K562 (cell line): ENCODE results near the gene APEX1. TPM values are rescaled to one million over a fixed set of nuclear protein-coding genes. Genes with fewer than 3 reads are reported as not detected.

Experiments used
- ATAC-seq: fragments of 200-7000 bp; cut with Tn5 transposase; 3 replicates; pipeline ENCODE4 v1.9.1; 2020; ENCODE audit warnings: moderate library complexity
- BruUV-seq: library from RNA; stranded (reverse); fragments of 400-500 nt; replicated peaks from 2 replicates; lab custom pipeline; 2021; lab: Mats Ljungman, UMichigan
- CTCF ChIA-PET: fragments of 300-600 bp; formaldehyde crosslinking; extraction: SDS; loops from one replicate; lab custom pipeline; 2021; ENCODE audit warnings: low intra/inter-chr PET ratio; lab: Yijun Ruan, JAX
- POLR2A ChIA-PET: fragments of 300-600, 350-650 bp; sonication (Branson Sonifier 250); formaldehyde crosslinking; extraction: SDS; loops from one replicate; lab custom pipeline; 2021; ENCODE audit warnings: antibody characterized with exemption, inconsistent platforms; lab: Yijun Ruan, JAX
- DNase-seq, 4 experiments: peaks; one replicate each; pipeline versions ENCODE4 v3.0.0 to v3.0.0-alpha.2; 2011 to 2018; ENCODE audit warnings: low spot score in 3 of 4, mixed read lengths in 3 of 4; ENCODE audit errors: extremely low read depth in 1 of 4
- FAIRE-seq: peaks from 2 replicates; lab custom pipeline; 2011; peaks lifted over from hg19 to GRCh38; lab: Jason Lieb, UNC
- H2AFZ ChIP-seq: 2 replicates; pipeline ENCODE4 v1.6.0; 2011; ENCODE audit warnings: low read depth, low read length, control low read depth, inconsistent platforms
- H3K27ac ChIP-seq: fragments of 200-600 bp; 3 replicates; pipeline ENCODE4 v1.8.0; 2011; ENCODE audit warnings: low read depth, mild to moderate bottlenecking, control low read depth, inconsistent platforms, low read length, moderate library complexity, mixed read lengths; ENCODE audit errors: extremely low read depth
- H3K27me3 ChIP-seq, 2 experiments: fragments of 300-600 bp in 1 of 2; 2 replicates in 1 of 2; 3 replicates in 1 of 2; pipeline versions ENCODE4 v1.6.0 to v1.8.0; 2011; ENCODE audit warnings: inconsistent platforms in 2 of 2, low read length in 2 of 2, mild to moderate bottlenecking in 1 of 2, mixed read lengths in 1 of 2, moderate library complexity in 1 of 2; ENCODE audit not compliant: control insufficient read depth in 2 of 2, insufficient read depth in 2 of 2
- H3K36me3 ChIP-seq: fragments of 300-600 bp; 3 replicates; pipeline ENCODE4 v1.8.0; 2011; ENCODE audit warnings: mild to moderate bottlenecking, low read length, inconsistent platforms; ENCODE audit not compliant: control insufficient read depth, insufficient read depth
- H3K4me1 ChIP-seq, 2 experiments: fragments of 200-600 bp in 1 of 2; replicated peaks in 1 of 2; 2 replicates in 1 of 2; 3 replicates in 1 of 2; pipeline versions ENCODE4 v1.5.1 to v1.8.0; 2011; ENCODE audit warnings: inconsistent platforms in 2 of 2, low read length in 2 of 2, mild to moderate bottlenecking in 1 of 2, mixed read lengths in 1 of 2, moderate library complexity in 1 of 2; ENCODE audit not compliant: control insufficient read depth in 2 of 2, insufficient read depth in 2 of 2
- H3K4me2 ChIP-seq: 2 replicates; pipeline ENCODE4 v1.6.1; 2011; ENCODE audit warnings: low read length, control low read depth, inconsistent platforms, mixed read lengths; ENCODE audit not compliant: insufficient read depth
- H3K4me3 ChIP-seq: fragments of 200-600 bp; sonication (generic), shearing (Covaris generic); 2 replicates; pipeline ENCODE4 v1.5.1; 2016; ENCODE audit warnings: control low read depth, inconsistent platforms
- H3K79me2 ChIP-seq: fragments of 200-600 bp; 3 replicates; pipeline ENCODE4 v1.8.0; 2011; ENCODE audit warnings: low read length, inconsistent platforms; ENCODE audit not compliant: control insufficient read depth, insufficient read depth
- H3K9ac ChIP-seq, 2 experiments: 2 replicates each; pipeline versions ENCODE4 v1.6.0 to v1.6.1; 2011; ENCODE audit warnings: low read depth in 2 of 2, low read length in 2 of 2, control low read depth in 1 of 2, inconsistent platforms in 1 of 2, mild to moderate bottlenecking in 1 of 2, mixed read lengths in 1 of 2; ENCODE audit not compliant: insufficient read depth in 1 of 2
- H3K9me1 ChIP-seq: one replicate; pipeline ENCODE4 v1.6.0; 2011; ENCODE audit warnings: inconsistent platforms, mild to moderate bottlenecking, low read length, moderate library complexity; ENCODE audit not compliant: control insufficient read depth, insufficient read depth
- H3K9me3 ChIP-seq: replicated peaks from 2 replicates; pipeline ENCODE4 v1.5.1; 2011; ENCODE audit warnings: low read depth, low read length, inconsistent platforms; ENCODE audit not compliant: control insufficient read depth, insufficient read depth
- H4K20me1 ChIP-seq: replicated peaks from 2 replicates; pipeline ENCODE4 v1.6.1; 2011; ENCODE audit warnings: low read length, inconsistent platforms, mixed read lengths; ENCODE audit not compliant: control insufficient read depth, insufficient read depth
- CREM ChIP-seq: IDR thresholded peaks from 2 replicates; pipeline ENCODE4 v1.6.1; 2014; ENCODE audit warnings: antibody characterized with exemption, low read depth
- HMGN3 ChIP-seq: IDR thresholded peaks from 2 replicates; pipeline ENCODE4 v1.6.1; 2011; ENCODE audit warnings: borderline replicate concordance, low read depth, mild to moderate bottlenecking, mixed read lengths, low read length; ENCODE audit not compliant: insufficient read length; ENCODE audit errors: extremely low read depth
- MTA3 ChIP-seq: fragments of 450-650 bp; formaldehyde crosslinking; IDR thresholded peaks from 2 replicates; pipeline ENCODE4 v1.6.1; 2017; ENCODE audit warnings: mild to moderate bottlenecking, borderline replicate concordance
- NR0B1 ChIP-seq: fragments of 450-650 bp; IDR thresholded peaks from one replicate; pipeline ENCODE4 v1.6.1; 2018; ENCODE audit warnings: mild to moderate bottlenecking, moderate library complexity; ENCODE audit not compliant: partially characterized antibody
- SP2 ChIP-seq: IDR thresholded peaks from 2 replicates; pipeline ENCODE4 v1.6.1; 2011; ENCODE audit warnings: mild to moderate bottlenecking, low read depth, low read length, moderate library complexity; ENCODE audit not compliant: poor library complexity, severe bottlenecking; ENCODE audit errors: extremely low read depth
- TBL1XR1 ChIP-seq, 2 experiments: IDR thresholded peaks; 2 replicates each; pipeline ENCODE4 v1.6.1; 2012; ENCODE audit warnings: improper control_type of control experiment in 2 of 2, low read length in 2 of 2, mild to moderate bottlenecking in 1 of 2
- TFE3 ChIP-seq: fragments of 450-650 bp; formaldehyde crosslinking; IDR thresholded peaks from 2 replicates; pipeline ENCODE4 v1.4.0; 2020; ENCODE audit warnings: mild to moderate bottlenecking, mixed read lengths
- ZBTB1 ChIP-seq: sonication (generic); formaldehyde crosslinking; IDR thresholded peaks from 2 replicates; pipeline ENCODE4 v1.8.1; 2023; ENCODE audit warnings: missing genetic modification reagents, low read depth, mild to moderate bottlenecking, borderline replicate concordance
- ZNF134 ChIP-seq: fragments of 250-450 bp; sonication (Bioruptor Pico); conservative IDR thresholded peaks from 2 replicates; pipeline ENCODE4 v1.4.0; 2020
- WGBS: fragments of 100-300 bp; shearing (Covaris generic); methylation state at CpG from one replicate; pipeline ENCODE4 v1.1.6; 2016; ENCODE audit warnings: low coverage, mixed read lengths; ENCODE audit not compliant: insufficient coverage; ENCODE audit errors: missing lambda C conversion rate; 5-methylcytosine and 5-hydroxymethylcytosine counted together
- in situ Hi-C: fragments of 300-500 bp; cut with MboI; formaldehyde crosslinking; loops from 4 replicates; pipeline ENCODE4 v1.15.0; 2018; ENCODE audit warnings: inconsistent platforms, mixed read lengths
- intact Hi-C: fragments of 100-400 bp; cut with micrococcal nuclease; formaldehyde crosslinking; loops from 2 replicates; pipeline ENCODE4 v1.14.2; 2022
- polyA plus RNA-seq, 8 experiments: library from polyadenylated mRNA; depleted of rRNA in 4 of 8; stranded (reverse) in 5 of 8; unstranded in 3 of 8; fragments of >200 nt; fragmentation: Nextera tagmentation in 2 of 8; fragmentation: Illumina TruSeq in 1 of 8; extraction: Ambion mirVana in 2 of 8; extraction: Trizol in 1 of 8; gene quantifications; 2 replicates each; pipeline versions ENCODE4 v1.2.1 to v1.2.3, GENCODE V29; 2011 to 2014; ENCODE audit warnings: inconsistent platforms in 1 of 8, missing spikeins in 1 of 8
- total RNA-seq, 7 experiments: library from RNA; depleted of rRNA in 6 of 7; stranded (reverse); fragments of >200 nt in 6 of 7; fragmentation: Illumina TruSeq in 2 of 7; extraction: Trizol in 2 of 7; gene quantifications; 2 replicates each; pipeline versions ENCODE4 v1.2.1 to v1.2.3, GENCODE V29; 2011 to 2021; ENCODE audit warnings: low replicate concordance in 1 of 7
- TF ChIP-seq, protein P1 (sequence below), 2 experiments: fragments of 450-650 bp in 1 of 2; sonication (generic) in 1 of 2; formaldehyde crosslinking; conservative IDR thresholded peaks; 2 replicates each; pipeline versions ENCODE4 v1.4.0 to v1.8.1; 2020 to 2022; ENCODE audit warnings: mild to moderate bottlenecking in 1 of 2, missing genetic modification reagents in 1 of 2

Gene APEX1
- total and polyA plus RNA-seq, 9 of the 15 experiments (the other 6 are each of a cell fraction or from before 2014, with no cell fraction given): 50.2 to 274 (median 158) TPM

GRCh38 chr14:20472536-20473169 is 17.6 kb downstream of the APEX1 start:
- CTCF ChIA-PET: no interaction called here
- in situ Hi-C loops: no loop called here

More at GRCh38 chr14:20472536-20473169, 17.6 kb downstream of the APEX1 start:
- ATAC-seq (no peak), FAIRE-seq (no peak), DNase-seq (no peak)
- Histone ChIP-seq H2AFZ (no peak overlapping the region), H4K20me1 (peaks cover 8% of the 10 kb centered on the region; the same call in 1 of the 2 replicates), H3K4me3 (no peak overlapping the region), H3K4me1 (peaks cover 18 to 30% of the 10 kb centered on the region in 2 experiments), H3K27me3 (no peaks in the 10 kb centered on the region), H3K9ac (no peak overlapping the region), H3K79me2 (peaks cover 46% of the 10 kb centered on the region), H3K27ac (no peak overlapping the region), H3K9me1 (no peaks in the 10 kb centered on the region), H3K36me3 (peaks cover 67% of the 10 kb centered on the region), H3K9me3 (no peaks in the 10 kb centered on the region), H3K4me2 (0 out of 2 replicates have a peak overlapping the region, but pooled peaks have one; percentile 57)
- POLR2A ChIA-PET: interaction anchor here (0.8 to 5.0 kb wide), 6 partner anchors 10 to 18 kb away, joined by 3 to 36 read pairs (median 4); partner anchors contain the start of genes APEX1, OSGEP and PIP4P1
- intact Hi-C loops: no loop called here
- 63% methylated on average over 2 of the region's 2 CpGs for WGBS
- no TSS peak for BruUV-seq
- TF ChIP-seq ZNF134 (CRISPR knock-in tag) (no peak), HMGN3 (no peak), SP2 (no peak), TBL1XR1 (IDR thresholded peaks at IDR 0.05; ENCODE audit: low read length in 2 of 2) (no peak), CREM (no peak), NR0B1 (no peak), ZBTB1 (CRISPR knock-in tag) (no peak), TFE3 (no peak), MTA3 (no peak)
- TF ChIP-seq, protein P1, sequence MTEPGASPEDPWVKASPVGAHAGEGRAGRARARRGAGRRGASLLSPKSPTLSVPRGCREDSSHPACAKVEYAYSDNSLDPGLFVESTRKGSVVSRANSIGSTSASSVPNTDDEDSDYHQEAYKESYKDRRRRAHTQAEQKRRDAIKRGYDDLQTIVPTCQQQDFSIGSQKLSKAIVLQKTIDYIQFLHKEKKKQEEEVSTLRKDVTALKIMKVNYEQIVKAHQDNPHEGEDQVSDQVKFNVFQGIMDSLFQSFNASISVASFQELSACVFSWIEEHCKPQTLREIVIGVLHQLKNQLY (CRISPR knock-in tag; conservative IDR thresholded peaks at IDR 0.05): no peak
- TF ChIP-seq, all 486 proteins: peak for 0
